ENCODE data around the gene METTL27.
"Not testable (repeated sequence)": the region's sequence is repeated elsewhere in the genome, so short reads cannot be mapped to it uniquely, and the experiment has no call there.

The METTL27 gene

DNA sequence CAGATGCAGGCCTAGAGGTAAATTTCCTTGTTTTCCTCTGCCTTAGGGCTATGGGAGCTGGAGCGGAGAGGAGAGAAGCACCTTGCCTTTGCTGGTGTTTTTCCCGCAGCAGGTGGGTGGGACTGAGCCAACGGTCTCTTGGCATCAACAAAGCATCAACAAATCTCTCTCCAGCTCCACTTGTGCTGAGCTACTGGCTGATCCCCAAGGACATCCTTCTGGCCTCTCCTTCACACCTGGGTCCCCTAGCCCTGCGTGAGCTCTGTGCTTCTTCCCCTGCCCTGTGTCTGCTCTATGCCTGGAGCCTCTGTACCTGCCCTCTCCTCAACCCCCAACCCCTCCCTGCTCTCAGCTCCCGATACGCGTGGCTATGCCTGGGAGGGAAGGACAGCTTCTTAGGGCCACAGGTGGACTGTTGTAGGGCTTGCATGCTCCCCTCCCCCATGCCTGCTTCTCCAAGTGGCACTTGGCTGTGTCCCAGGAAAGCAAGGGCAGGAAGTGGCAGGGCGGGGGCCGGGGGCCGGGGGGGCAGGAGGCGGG lies 14.7 kb downstream of the METTL27 start:
- POLR2A ChIA-PET = no interaction called here
- no peak for DNase-seq (ENCODE audit: extremely low spot score)
- CTCF ChIA-PET = interaction anchor here (1.5 to 3.1 kb wide), 4 partner anchors 11 to 199 kb away, joined by 4 to 17 read pairs (median 10); partner anchors contain the start of gene METTL27
- no peak for TF ChIP-seq CTCF (IDR thresholded peaks at IDR 0.05; ENCODE audit: control extremely low read depth, extremely low read depth, low read depth, missing control alignments)

- ChIA-PET POLR2A (no interaction called here), CTCF (interaction anchor here (1.2 to 3.1 kb wide), 2 partner anchors 13 to 30 kb away, joined by 3 to 17 read pairs; no protein-coding TSS in a partner anchor)
- peak; percentile 4 for DNase-seq (ENCODE audit: extremely low spot score)
These were observed 17.3 kb downstream of the METTL27 start for GRCh38 chr7:73824986-73825385.

GRCh38 chr7:73823873-73824592 lies 18.3 kb downstream of the METTL27 start:
- TF ChIP-seq CTCF (IDR thresholded peaks at IDR 0.05; ENCODE audit: control extremely low read depth, extremely low read depth, low read depth, missing control alignments) = no peak
- CTCF ChIA-PET = interaction anchor here (1.2 to 1.5 kb wide), 3 partner anchors 9 to 12 kb away, joined by 3 to 8 read pairs (median 6); no protein-coding TSS in a partner anchor
- peak; percentile 3 for DNase-seq (ENCODE audit: extremely low spot score)
- POLR2A ChIA-PET = no interaction called here

More at GRCh38 chr7:73824986-73825385, 17.3 kb downstream of the METTL27 start:
- no peak for TF ChIP-seq CTCF (IDR thresholded peaks at IDR 0.05; ENCODE audit: control extremely low read depth, extremely low read depth, low read depth, missing control alignments)

DNA sequence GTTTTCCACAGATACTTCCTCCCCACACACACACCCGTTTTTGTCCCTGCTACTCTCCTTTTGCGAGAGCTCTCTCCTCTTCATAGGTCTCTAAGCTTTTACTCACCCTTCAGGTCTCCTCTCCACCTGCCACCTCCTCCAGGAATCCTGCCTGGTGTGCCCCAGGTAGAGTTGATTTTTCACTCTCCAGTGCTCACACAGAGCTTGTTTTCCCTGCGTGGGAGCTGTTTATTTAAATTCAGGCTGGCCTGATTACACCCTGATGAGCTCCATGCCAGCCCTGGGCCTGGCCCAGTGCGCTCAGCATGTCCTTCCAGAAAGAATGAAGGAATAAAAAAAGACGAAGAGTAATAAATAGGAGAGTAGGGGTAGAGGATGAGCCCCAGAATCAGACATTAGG lies 19.1 kb downstream of the METTL27 start:
- POLR2A ChIA-PET = no interaction called here
- CTCF ChIA-PET = interaction anchor here (0.9 to 1.5 kb wide), 4 partner anchors 9 to 33 kb away, joined by 3 to 8 read pairs (median 6); no protein-coding TSS in a partner anchor
- TF ChIP-seq CTCF (IDR thresholded peaks at IDR 0.05; ENCODE audit: control extremely low read depth, extremely low read depth, low read depth, missing control alignments) = no peak
- DNase-seq (ENCODE audit: extremely low spot score) = peak; percentile 2

- CTCF ChIA-PET = interaction anchor here (0.9 to 1.5 kb wide), 4 partner anchors 8 to 34 kb away, joined by 3 to 8 read pairs (median 6); no protein-coding TSS in a partner anchor
- DNase-seq (ENCODE audit: extremely low spot score) = no peak
- no peak for TF ChIP-seq CTCF (IDR thresholded peaks at IDR 0.05; ENCODE audit: control extremely low read depth, extremely low read depth, low read depth, missing control alignments)
- POLR2A ChIA-PET = no interaction called here
These were observed 19.8 kb downstream of the METTL27 start for GRCh38 chr7:73822319-73823173.

DNA sequence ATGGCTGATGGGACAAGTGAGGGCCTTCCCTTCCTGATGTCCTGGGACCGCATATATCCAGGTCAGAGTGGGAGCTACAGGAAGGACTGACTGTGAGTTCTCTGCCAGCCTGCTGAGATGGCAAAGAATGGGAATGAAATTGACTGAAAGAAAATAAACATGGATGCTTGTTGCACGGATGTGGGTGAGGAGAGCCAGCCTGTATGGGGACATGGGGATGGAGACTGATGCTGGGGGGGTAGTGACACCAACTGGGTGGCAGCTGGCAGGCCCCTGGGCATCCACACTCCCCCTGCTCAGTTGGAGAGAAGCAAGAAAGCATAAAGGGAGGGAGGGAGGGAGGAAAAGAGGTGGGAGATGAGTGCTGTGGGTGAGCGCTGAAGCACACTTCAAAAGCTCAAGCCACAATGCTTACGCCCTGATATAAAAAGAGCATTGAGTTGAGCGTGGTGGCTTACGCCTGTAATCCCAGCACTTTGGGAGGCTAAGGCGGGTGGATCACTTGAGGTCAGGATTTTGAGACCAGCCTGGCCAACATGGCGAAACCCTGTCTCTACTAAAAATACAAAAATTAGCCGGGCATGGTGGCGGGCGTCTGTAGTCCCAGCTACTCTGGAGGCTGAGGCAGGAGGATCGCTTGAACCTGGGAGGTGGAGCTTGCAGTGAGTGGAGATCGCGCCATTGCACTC lies 20.6 kb downstream of the METTL27 start:
- POLR2A ChIA-PET, CTCF ChIA-PET: not testable (repeated sequence)

More for the DNA sequence above, 20.6 kb downstream of the METTL27 start:
- DNase-seq (ENCODE audit: extremely low spot score) = peak; percentile 2
